Calu3 (cell line): ENCODE data around the gene PFKFB3. TPM values are rescaled to one million over a fixed set of nuclear protein-coding genes. Genes with fewer than 3 reads are reported as not detected.

Experiments used
- Bru-seq: library from RNA; stranded (reverse); fragments of 400-500 nt; gene quantifications from one replicate; lab custom pipeline; 2021; lab: Mats Ljungman, UMichigan
- BruChase-seq, 2 experiments: library from RNA; stranded (reverse); fragments of 400-500 nt; gene quantifications; one replicate each; lab custom pipeline; 2021; lab: Mats Ljungman, UMichigan
- BruUV-seq: library from RNA; stranded (reverse); fragments of 400-500 nt; replicated peaks from 2 replicates; lab custom pipeline; 2021; lab: Mats Ljungman, UMichigan
- CTCF ChIA-PET: fragments of 300-600 bp; sonication (Branson Sonifier 250); formaldehyde crosslinking; loops from one replicate; lab custom pipeline; 2022; ENCODE audit warnings: antibody characterized with exemption; lab: Charles Lee
- DNase-seq: peaks from one replicate; pipeline ENCODE4 v3.0.0; 2022
- H3K27ac Mint-ChIP-seq: one replicate; pipeline ENCODE4 v1.8.0; 2022; ENCODE audit warnings: mixed read lengths; ENCODE audit not compliant: unreplicated experiment
- H3K27me3 Mint-ChIP-seq: one replicate; pipeline ENCODE4 v1.8.0; 2022; ENCODE audit warnings: mixed read lengths; ENCODE audit not compliant: unreplicated experiment
- H3K36me3 Mint-ChIP-seq: one replicate; pipeline ENCODE4 v1.8.0; 2022; ENCODE audit warnings: mild to moderate bottlenecking, moderate library complexity, mixed read lengths; ENCODE audit not compliant: insufficient read depth, unreplicated experiment
- H3K4me1 Mint-ChIP-seq: one replicate; pipeline ENCODE4 v1.8.0; 2022; ENCODE audit warnings: mild to moderate bottlenecking, low read depth, mixed read lengths; ENCODE audit not compliant: unreplicated experiment
- H3K4me3 Mint-ChIP-seq: one replicate; pipeline ENCODE4 v1.8.0; 2022; ENCODE audit warnings: mild to moderate bottlenecking, low read depth, moderate library complexity, mixed read lengths; ENCODE audit not compliant: unreplicated experiment
- H3K9me3 Mint-ChIP-seq: one replicate; pipeline ENCODE4 v1.8.0; 2022; ENCODE audit warnings: low read depth, mixed read lengths; ENCODE audit not compliant: unreplicated experiment
- intact Hi-C: fragments of 100-400 bp; cut with micrococcal nuclease; formaldehyde crosslinking; loops from one replicate; pipeline ENCODE4 v1.10.0; 2022; ENCODE audit not compliant: unreplicated experiment
- long read RNA-seq: library from polyadenylated mRNA; stranded (forward); transcript quantifications from one replicate; pipeline ENCODE4 v2.0.0, GENCODE V29; 2022
- total RNA-seq: library from RNA; stranded (reverse); gene quantifications from 2 replicates; pipeline ENCODE4 v1.2.3, GENCODE V29; 2022
- TF ChIP-seq, protein P1 (sequence below): fragments of 200-600 bp; IDR thresholded peaks from one replicate; pipeline ENCODE4 v1.8.0; 2022; ENCODE audit warnings: antibody characterized with exemption; ENCODE audit not compliant: unreplicated experiment

PFKFB3 gene
- total RNA-seq (273 and 293 TPM in 2 replicates), Bru-seq, nascent RNA (percentile 93 among the genes with signal in this experiment), BruChase-seq, experiment 1, labeled RNA remaining after a 6-hour chase (percentile 93 among the genes with signal in this experiment), BruChase-seq, experiment 2, labeled RNA remaining after a 2-hour chase (percentile 94 among the genes with signal in this experiment)
- long read RNA-seq, full-length matches to known transcripts = 71 of 110 reads
- long read RNA-seq, partial matches to known transcripts = 7 of 110 reads
- long read RNA-seq, other reads (novel, unspliced or antisense) = 32 of 110 reads

DNA sequence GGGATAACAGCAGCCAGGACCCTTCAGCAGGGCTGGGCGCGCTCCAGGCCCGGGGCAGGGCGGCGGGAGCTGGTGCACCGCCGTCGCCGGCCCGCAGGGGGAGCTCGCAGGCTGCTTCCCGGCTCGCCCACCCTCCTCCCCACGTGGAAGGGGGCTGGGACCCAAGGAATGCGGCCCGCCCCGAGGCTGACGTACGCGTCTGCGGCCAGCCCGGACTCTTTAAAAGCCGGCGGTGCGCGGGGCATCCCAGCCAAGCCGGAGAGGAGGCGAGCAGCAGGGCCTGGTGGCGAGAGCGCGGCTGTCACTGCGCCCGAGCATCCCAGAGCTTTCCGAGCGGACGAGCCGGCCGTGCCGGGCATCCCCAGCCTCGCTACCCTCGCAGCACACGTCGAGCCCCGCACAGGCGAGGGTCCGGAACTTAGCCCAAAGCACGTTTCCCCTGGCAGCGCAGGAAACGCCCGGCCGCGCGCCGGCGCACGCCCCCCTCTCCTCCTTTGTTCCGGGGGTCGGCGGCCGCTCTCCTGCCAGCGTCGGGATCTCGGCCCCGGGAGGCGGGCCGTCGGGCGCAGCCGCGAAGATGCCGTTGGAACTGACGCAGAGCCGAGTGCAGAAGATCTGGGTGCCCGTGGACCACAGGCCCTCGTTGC, at the start of gene PFKFB3:
Gene PFKFB3 (plus strand): TSS at position 249 of the 647 bp plus-strand sequence. CDS start 329 bp downstream, at position 578.
- TF ChIP-seq, protein P1, sequence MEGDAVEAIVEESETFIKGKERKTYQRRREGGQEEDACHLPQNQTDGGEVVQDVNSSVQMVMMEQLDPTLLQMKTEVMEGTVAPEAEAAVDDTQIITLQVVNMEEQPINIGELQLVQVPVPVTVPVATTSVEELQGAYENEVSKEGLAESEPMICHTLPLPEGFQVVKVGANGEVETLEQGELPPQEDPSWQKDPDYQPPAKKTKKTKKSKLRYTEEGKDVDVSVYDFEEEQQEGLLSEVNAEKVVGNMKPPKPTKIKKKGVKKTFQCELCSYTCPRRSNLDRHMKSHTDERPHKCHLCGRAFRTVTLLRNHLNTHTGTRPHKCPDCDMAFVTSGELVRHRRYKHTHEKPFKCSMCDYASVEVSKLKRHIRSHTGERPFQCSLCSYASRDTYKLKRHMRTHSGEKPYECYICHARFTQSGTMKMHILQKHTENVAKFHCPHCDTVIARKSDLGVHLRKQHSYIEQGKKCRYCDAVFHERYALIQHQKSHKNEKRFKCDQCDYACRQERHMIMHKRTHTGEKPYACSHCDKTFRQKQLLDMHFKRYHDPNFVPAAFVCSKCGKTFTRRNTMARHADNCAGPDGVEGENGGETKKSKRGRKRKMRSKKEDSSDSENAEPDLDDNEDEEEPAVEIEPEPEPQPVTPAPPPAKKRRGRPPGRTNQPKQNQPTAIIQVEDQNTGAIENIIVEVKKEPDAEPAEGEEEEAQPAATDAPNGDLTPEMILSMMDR = peak; percentile 95
- peak within 1 kb of the TSS; percentile 84 for H3K27ac Mint-ChIP-seq
- intact Hi-C loops = loop anchor here (5.0 kb wide), 3 partner anchors 74 to 96 kb away; no protein-coding TSS in a partner anchor
- BruUV-seq = TSS peak; percentile 5
- peaks cover 66% of the 10 kb centered on the region for H3K36me3 Mint-ChIP-seq
- peak; percentile 99 for DNase-seq
- peak within 1 kb of the TSS; percentile 84 for H3K4me3 Mint-ChIP-seq
- H3K27me3 Mint-ChIP-seq = no peaks in the 10 kb centered on the region
- H3K4me1 Mint-ChIP-seq = peaks cover 5% of the 10 kb centered on the region
- no peaks in the 10 kb centered on the region for H3K9me3 Mint-ChIP-seq
- CTCF ChIA-PET = interaction anchor here (0.6 to 2.6 kb wide), 15 partner anchors 36 to 203 kb away, joined by 3 to 91 read pairs (median 5); no protein-coding TSS in a partner anchor

DNA sequence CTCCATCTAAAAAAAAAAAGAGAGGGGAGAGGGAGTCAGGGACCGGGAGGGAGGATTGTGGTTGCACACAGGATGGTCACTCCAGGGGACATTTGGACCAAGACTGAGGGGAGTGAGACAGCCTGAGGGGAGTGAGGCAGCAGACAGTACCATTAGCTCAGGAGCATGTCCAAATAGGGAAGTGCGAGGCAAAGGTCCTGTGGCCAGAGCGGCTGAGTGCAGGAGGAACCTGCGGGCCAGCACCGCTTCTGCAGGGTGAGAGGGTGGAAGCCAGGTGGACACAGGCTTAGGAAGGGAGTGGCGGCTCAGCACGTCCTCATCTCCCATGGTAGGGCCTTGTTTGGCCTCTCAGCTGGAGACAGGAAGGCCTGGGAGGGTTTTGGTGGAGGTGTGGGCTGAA, 48.9 kb upstream of the PFKFB3 start:
- no peak for DNase-seq
- TF ChIP-seq, protein P1 = no peak
- CTCF ChIA-PET = no interaction called here
- H3K4me3 Mint-ChIP-seq = no peak overlapping the region
- peaks cover 16% of the 10 kb centered on the region for H3K4me1 Mint-ChIP-seq
- no peaks in the 10 kb centered on the region for H3K27me3 Mint-ChIP-seq
- intact Hi-C loops = no loop called here
- BruUV-seq = no TSS peak
- H3K9me3 Mint-ChIP-seq = no peaks in the 10 kb centered on the region
- peaks cover 5% of the 10 kb centered on the region for H3K36me3 Mint-ChIP-seq
- H3K27ac Mint-ChIP-seq = no peak overlapping the region

- H3K4me1 Mint-ChIP-seq = peaks cover 13% of the 10 kb centered on the region
- no peak overlapping the region for H3K4me3 Mint-ChIP-seq
- intact Hi-C loops = no loop called here
- TF ChIP-seq, protein P1 = no peak
- H3K27ac Mint-ChIP-seq = no peak overlapping the region
- CTCF ChIA-PET = no interaction called here
- no peak for DNase-seq
- H3K27me3 Mint-ChIP-seq = no peaks in the 10 kb centered on the region
- no peaks in the 10 kb centered on the region for H3K9me3 Mint-ChIP-seq
- no TSS peak for BruUV-seq
- peaks cover 5% of the 10 kb centered on the region for H3K36me3 Mint-ChIP-seq
Observed at GRCh38 chr10:6154566-6154965, 48.2 kb upstream of the PFKFB3 start.

- Mint-ChIP-seq H3K27ac (no peak overlapping the region), H3K4me3 (no peak overlapping the region), H3K36me3 (peaks cover 9% of the 10 kb centered on the region), H3K27me3 (no peaks in the 10 kb centered on the region), H3K9me3 (no peaks in the 10 kb centered on the region), H3K4me1 (no peaks in the 10 kb centered on the region)
- BruUV-seq = no TSS peak
- CTCF ChIA-PET = no interaction called here
- intact Hi-C loops = no loop called here
- no peak for DNase-seq
- TF ChIP-seq, protein P1 = no peak
Observed at GRCh38 chr10:6158276-6158675, 44.5 kb upstream of the PFKFB3 start.
